ENCODE results near the gene OLFML1.

DNA sequence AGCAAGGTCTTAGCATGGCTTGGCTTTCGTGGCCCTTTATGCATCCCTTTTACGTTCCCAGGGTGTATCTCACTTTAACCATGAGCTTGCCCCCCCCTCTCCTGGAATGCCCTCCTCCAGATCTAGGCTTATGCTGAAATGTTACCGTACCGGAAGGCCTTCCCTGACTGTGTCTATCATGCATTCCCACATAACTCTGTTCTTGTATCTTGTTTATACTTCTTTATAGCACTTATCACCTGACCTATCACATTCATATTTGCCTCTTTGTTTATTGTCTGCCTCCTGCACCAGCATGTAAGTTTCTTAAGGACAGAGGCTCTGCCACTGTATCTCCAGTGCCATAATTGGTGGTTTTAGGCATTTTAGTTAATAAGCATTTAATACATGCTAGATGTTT lies 67.4 kb downstream of the OLFML1 start:
- TF ChIP-seq EZH2 (IDR thresholded peaks at IDR 0.05; ENCODE audit: insufficient read depth, low read length) = no peak
- TF ChIP-seq, protein P1, sequence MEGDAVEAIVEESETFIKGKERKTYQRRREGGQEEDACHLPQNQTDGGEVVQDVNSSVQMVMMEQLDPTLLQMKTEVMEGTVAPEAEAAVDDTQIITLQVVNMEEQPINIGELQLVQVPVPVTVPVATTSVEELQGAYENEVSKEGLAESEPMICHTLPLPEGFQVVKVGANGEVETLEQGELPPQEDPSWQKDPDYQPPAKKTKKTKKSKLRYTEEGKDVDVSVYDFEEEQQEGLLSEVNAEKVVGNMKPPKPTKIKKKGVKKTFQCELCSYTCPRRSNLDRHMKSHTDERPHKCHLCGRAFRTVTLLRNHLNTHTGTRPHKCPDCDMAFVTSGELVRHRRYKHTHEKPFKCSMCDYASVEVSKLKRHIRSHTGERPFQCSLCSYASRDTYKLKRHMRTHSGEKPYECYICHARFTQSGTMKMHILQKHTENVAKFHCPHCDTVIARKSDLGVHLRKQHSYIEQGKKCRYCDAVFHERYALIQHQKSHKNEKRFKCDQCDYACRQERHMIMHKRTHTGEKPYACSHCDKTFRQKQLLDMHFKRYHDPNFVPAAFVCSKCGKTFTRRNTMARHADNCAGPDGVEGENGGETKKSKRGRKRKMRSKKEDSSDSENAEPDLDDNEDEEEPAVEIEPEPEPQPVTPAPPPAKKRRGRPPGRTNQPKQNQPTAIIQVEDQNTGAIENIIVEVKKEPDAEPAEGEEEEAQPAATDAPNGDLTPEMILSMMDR (IDR thresholded peaks at IDR 0.05; ENCODE audit: insufficient read depth, low read depth, low read length) = no peak
